ENCODE data around the gene NDST1.
A peak's percentile ranks its signal among the peaks of the same experiment; 100 is the strongest.
"Not testable (repeated sequence)": the region's sequence is repeated elsewhere in the genome, so short reads cannot be mapped to it uniquely, and the experiment has no call there.

Gene NDST1

GRCh38 chr5:150469718-150470469, 38.0 kb upstream of the NDST1 start:
- no peak for TF ChIP-seq ZFX (IDR thresholded peaks at IDR 0.05)
- H3K27ac ChIP-seq: no peak overlapping the region

DNA sequence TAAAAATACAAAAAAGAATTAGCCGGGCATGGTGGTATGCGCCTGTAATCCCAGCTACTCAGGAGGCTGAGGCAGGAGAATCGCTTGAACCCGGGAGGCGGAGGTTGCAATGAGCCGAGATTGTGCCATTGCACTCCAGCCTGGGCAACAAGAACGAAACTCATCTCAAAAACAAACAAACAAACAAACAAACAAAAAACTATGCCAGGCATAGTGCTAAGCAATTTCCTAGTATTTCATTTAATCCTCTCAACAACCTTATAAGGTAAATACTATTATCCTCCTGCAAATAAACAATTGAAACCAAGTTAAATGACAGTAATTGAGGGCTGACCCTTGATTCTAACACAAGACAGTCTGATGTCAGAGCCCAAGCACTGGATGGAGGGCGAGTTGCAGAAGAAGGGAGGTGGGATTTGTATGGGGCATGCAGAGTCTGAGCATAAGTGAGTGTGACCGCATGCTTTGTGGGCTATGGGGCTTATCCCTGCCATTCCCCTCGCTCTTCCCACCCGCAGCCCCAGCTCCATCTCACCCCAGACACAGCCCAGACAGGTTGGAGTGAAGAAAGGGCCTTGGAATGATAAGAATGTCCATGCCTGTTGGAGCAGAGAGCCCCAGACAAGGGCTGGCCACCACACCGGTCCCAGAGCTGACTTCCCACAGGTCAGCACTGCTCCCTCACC, 34.1 kb upstream of the NDST1 start:
- H3K27ac ChIP-seq: no peak overlapping the region

GRCh38 chr5:150476568-150476967, 31.4 kb upstream of the NDST1 start:
- not testable (repeated sequence) for H3K27ac ChIP-seq

More for the DNA sequence above, 34.1 kb upstream of the NDST1 start:
- no peak for TF ChIP-seq ZFX (IDR thresholded peaks at IDR 0.05)
- TF ChIP-seq, protein P1, sequence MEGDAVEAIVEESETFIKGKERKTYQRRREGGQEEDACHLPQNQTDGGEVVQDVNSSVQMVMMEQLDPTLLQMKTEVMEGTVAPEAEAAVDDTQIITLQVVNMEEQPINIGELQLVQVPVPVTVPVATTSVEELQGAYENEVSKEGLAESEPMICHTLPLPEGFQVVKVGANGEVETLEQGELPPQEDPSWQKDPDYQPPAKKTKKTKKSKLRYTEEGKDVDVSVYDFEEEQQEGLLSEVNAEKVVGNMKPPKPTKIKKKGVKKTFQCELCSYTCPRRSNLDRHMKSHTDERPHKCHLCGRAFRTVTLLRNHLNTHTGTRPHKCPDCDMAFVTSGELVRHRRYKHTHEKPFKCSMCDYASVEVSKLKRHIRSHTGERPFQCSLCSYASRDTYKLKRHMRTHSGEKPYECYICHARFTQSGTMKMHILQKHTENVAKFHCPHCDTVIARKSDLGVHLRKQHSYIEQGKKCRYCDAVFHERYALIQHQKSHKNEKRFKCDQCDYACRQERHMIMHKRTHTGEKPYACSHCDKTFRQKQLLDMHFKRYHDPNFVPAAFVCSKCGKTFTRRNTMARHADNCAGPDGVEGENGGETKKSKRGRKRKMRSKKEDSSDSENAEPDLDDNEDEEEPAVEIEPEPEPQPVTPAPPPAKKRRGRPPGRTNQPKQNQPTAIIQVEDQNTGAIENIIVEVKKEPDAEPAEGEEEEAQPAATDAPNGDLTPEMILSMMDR (conservative IDR thresholded peaks at IDR 0.05): no peak

DNA sequence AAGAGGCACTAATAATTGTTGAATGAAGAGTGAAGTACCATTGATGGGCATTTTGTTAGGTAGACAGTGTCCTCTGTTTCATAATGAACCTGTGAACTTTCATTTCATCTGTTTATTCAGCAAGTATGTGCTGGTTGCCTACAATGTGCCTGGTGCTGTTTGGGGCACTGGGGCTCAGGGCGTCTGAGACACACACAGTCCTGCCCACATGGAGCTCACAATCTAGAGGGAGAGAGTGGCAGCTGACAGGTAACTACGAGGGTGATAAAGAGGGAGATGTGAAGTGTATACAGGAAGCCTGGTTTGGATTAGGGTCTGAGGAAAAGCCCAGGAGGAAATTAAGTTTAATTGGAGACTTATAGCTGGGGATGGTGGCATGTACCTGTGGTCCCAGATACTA, 28.5 kb upstream of the NDST1 start:
- H3K27ac ChIP-seq: no peak overlapping the region
- no peak for TF ChIP-seq ZFX (IDR thresholded peaks at IDR 0.05)
- TF ChIP-seq, protein P1 (conservative IDR thresholded peaks at IDR 0.05): no peak

DNA sequence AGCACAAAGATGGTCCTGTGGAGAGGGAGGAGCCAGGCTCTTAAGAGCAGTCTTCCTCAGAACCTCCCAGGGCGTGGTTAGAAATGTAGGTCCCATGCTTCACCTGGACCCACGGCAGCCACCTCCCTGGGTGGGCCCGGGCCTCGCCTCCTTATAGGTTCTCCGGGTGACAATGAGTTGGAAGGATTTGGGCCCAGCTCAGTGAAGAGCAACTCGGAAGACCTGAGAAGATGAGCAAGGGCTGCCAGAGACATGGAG, 26.3 kb upstream of the NDST1 start:
- H3K27ac ChIP-seq: no peak overlapping the region

GRCh38 chr5:150481972-150482406, 25.9 kb upstream of the NDST1 start:
- no peak for TF ChIP-seq ZFX (IDR thresholded peaks at IDR 0.05)
- TF ChIP-seq, protein P1 (conservative IDR thresholded peaks at IDR 0.05): no peak
- no peak overlapping the region for H3K27ac ChIP-seq

More for the DNA sequence above, 26.3 kb upstream of the NDST1 start:
- TF ChIP-seq, protein P1 (conservative IDR thresholded peaks at IDR 0.05): no peak
- no peak for TF ChIP-seq ZFX (IDR thresholded peaks at IDR 0.05)

GRCh38 chr5:150484964-150485692, 22.8 kb upstream of the NDST1 start:
- H3K27ac ChIP-seq: peak overlapping the region; percentile 99

More at GRCh38 chr5:150484964-150485692, 22.8 kb upstream of the NDST1 start:
- TF ChIP-seq, protein P1 (conservative IDR thresholded peaks at IDR 0.05): no peak
- no peak for TF ChIP-seq ZFX (IDR thresholded peaks at IDR 0.05)
